ENCODE data around the gene ATAD5. TPM values are rescaled to one million over a fixed set of nuclear protein-coding genes. Genes with fewer than 3 reads are reported as not detected.
A peak's percentile ranks its signal among the peaks of the same experiment; 100 is the strongest.

The ATAD5 gene
- total and polyA plus RNA-seq, 2 of the 13 experiments (the other 11 are each of a cell fraction or from before 2014, with no cell fraction given) = 1.8 to 10.7 TPM

GRCh38 chr17:30831663-30832437 lies at the start of gene ATAD5 (continued):
- peak; percentile 78 for TF ChIP-seq ZNF589 (CRISPR knock-in tag; conservative IDR thresholded peaks at IDR 0.05)
- peak; percentile 82; the same call in 1 of the 2 replicates for TF ChIP-seq ZNF761 (CRISPR knock-in tag; conservative IDR thresholded peaks at IDR 0.05)
- TF ChIP-seq PRPF4 (IDR thresholded peaks at IDR 0.05; ENCODE audit: low read depth, low read length, poor library complexity, severe bottlenecking) = no peak
- no peak for TF ChIP-seq BATF2 (CRISPR knock-in tag; IDR thresholded peaks at IDR 0.05)
- TF ChIP-seq TCF7 (IDR thresholded peaks at IDR 0.05; ENCODE audit: low read depth) = no peak
- TF ChIP-seq RARG (CRISPR knock-in tag; IDR thresholded peaks at IDR 0.05; ENCODE audit: low read depth) = no peak
- TF ChIP-seq, protein P1, sequence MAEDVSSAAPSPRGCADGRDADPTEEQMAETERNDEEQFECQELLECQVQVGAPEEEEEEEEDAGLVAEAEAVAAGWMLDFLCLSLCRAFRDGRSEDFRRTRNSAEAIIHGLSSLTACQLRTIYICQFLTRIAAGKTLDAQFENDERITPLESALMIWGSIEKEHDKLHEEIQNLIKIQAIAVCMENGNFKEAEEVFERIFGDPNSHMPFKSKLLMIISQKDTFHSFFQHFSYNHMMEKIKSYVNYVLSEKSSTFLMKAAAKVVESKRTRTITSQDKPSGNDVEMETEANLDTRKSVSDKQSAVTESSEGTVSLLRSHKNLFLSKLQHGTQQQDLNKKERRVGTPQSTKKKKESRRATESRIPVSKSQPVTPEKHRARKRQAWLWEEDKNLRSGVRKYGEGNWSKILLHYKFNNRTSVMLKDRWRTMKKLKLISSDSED (CRISPR knock-in tag; IDR thresholded peaks at IDR 0.05) = no peak
- TF ChIP-seq, protein P2, sequence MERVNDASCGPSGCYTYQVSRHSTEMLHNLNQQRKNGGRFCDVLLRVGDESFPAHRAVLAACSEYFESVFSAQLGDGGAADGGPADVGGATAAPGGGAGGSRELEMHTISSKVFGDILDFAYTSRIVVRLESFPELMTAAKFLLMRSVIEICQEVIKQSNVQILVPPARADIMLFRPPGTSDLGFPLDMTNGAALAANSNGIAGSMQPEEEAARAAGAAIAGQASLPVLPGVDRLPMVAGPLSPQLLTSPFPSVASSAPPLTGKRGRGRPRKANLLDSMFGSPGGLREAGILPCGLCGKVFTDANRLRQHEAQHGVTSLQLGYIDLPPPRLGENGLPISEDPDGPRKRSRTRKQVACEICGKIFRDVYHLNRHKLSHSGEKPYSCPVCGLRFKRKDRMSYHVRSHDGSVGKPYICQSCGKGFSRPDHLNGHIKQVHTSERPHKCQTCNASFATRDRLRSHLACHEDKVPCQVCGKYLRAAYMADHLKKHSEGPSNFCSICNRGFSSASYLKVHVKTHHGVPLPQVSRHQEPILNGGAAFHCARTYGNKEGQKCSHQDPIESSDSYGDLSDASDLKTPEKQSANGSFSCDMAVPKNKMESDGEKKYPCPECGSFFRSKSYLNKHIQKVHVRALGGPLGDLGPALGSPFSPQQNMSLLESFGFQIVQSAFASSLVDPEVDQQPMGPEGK (CRISPR knock-in tag; IDR thresholded peaks at IDR 0.05) = 0 out of 2 replicates have a peak, but pooled peaks have one; percentile 15
- peak; percentile 59 for TF ChIP-seq HCFC1 (IDR thresholded peaks at IDR 0.05; ENCODE audit: low read depth, low read length)
- TF ChIP-seq FOSL2 (CRISPR knock-in tag; IDR thresholded peaks at IDR 0.05) = peak; percentile 49; the same call in 1 of the 2 replicates
- no peak for TF ChIP-seq ZKSCAN5 (CRISPR knock-in tag; IDR thresholded peaks at IDR 0.05)
- TF ChIP-seq, protein P3, sequence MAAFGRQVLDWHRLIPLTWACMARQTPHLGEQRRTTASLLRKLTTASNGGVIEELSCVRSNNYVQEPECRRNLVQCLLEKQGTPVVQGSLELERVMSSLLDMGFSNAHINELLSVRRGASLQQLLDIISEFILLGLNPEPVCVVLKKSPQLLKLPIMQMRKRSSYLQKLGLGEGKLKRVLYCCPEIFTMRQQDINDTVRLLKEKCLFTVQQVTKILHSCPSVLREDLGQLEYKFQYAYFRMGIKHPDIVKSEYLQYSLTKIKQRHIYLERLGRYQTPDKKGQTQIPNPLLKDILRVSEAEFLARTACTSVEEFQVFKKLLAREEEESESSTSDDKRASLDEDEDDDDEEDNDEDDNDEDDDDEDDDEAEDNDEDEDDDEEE (CRISPR knock-in tag; IDR thresholded peaks at IDR 0.05) = no peak
- peak; percentile 86; the same call in 1 of the 2 replicates for TF ChIP-seq KLF6 (CRISPR knock-in tag; IDR thresholded peaks at IDR 0.05)
- no peak for TF ChIP-seq IKZF4 (CRISPR knock-in tag; IDR thresholded peaks at IDR 0.05; ENCODE audit: borderline replicate concordance, low read depth, not compliant biosample characterization)
- TF ChIP-seq ZSCAN31 (CRISPR knock-in tag; IDR thresholded peaks at IDR 0.05; ENCODE audit: low read depth) = peak; percentile 92
- peak; percentile 87 for TF ChIP-seq GABPB1 (CRISPR knock-in tag; IDR thresholded peaks at IDR 0.05)

Data from HepG2 (cell line).